ENCODE results near the gene ADGRL3. TPM values are rescaled to one million over a fixed set of nuclear protein-coding genes. Genes with fewer than 3 reads are reported as not detected.

The ADGRL3 gene
- total RNA-seq, 1 donor from 2014 or later: not detected

- intact Hi-C loops (cut with micrococcal nuclease): no loop called here
These were observed 77.9 kb downstream of the ADGRL3 start for GRCh38 chr4:61277785-61278760.

GRCh38 chr4:61292322-61292721, 92.2 kb downstream of the ADGRL3 start:
- intact Hi-C loops (cut with micrococcal nuclease): no loop called here

GRCh38 chr4:61293707-61294400, 93.7 kb downstream of the ADGRL3 start:
- intact Hi-C loops (cut with micrococcal nuclease): no loop called here

- intact Hi-C loops (cut with micrococcal nuclease): no loop called here
These were observed 94.8 kb downstream of the ADGRL3 start for GRCh38 chr4:61294936-61295335.

- intact Hi-C loops (cut with micrococcal nuclease): no loop called here
These were observed 96.0 kb downstream of the ADGRL3 start for GRCh38 chr4:61296144-61296543.

- intact Hi-C loops (cut with micrococcal nuclease): no loop called here
These were observed 98.1 kb downstream of the ADGRL3 start for GRCh38 chr4:61298178-61298740.

- intact Hi-C loops (cut with micrococcal nuclease): no loop called here
These were observed 99.2 kb downstream of the ADGRL3 start for GRCh38 chr4:61299316-61299715.

GRCh38 chr4:61300266-61300844, 100.2 kb downstream of the ADGRL3 start:
- intact Hi-C loops (cut with micrococcal nuclease): no loop called here

- intact Hi-C loops (cut with micrococcal nuclease): no loop called here
These were observed 101.1 kb downstream of the ADGRL3 start for GRCh38 chr4:61301271-61301670.

GRCh38 chr4:61308033-61308432, 107.9 kb downstream of the ADGRL3 start:
- intact Hi-C loops (cut with micrococcal nuclease): no loop called here

- intact Hi-C loops (cut with micrococcal nuclease): no loop called here
These were observed 109.5 kb downstream of the ADGRL3 start for GRCh38 chr4:61309616-61310015.

GRCh38 chr4:61312526-61312925, 112.4 kb downstream of the ADGRL3 start:
- intact Hi-C loops (cut with micrococcal nuclease): no loop called here

GRCh38 chr4:61318431-61318830, 118.3 kb downstream of the ADGRL3 start:
- intact Hi-C loops (cut with micrococcal nuclease): no loop called here

- intact Hi-C loops (cut with micrococcal nuclease): no loop called here
These were observed 119.0 kb downstream of the ADGRL3 start for GRCh38 chr4:61319156-61319555.

- intact Hi-C loops (cut with micrococcal nuclease): no loop called here
These were observed 120.0 kb downstream of the ADGRL3 start for GRCh38 chr4:61320154-61320553.

GRCh38 chr4:61320631-61321030, 120.5 kb downstream of the ADGRL3 start:
- intact Hi-C loops (cut with micrococcal nuclease): no loop called here

- intact Hi-C loops (cut with micrococcal nuclease): no loop called here
These were observed 132.6 kb downstream of the ADGRL3 start for GRCh38 chr4:61332693-61333092.

- intact Hi-C loops (cut with micrococcal nuclease): no loop called here
These were observed 133.4 kb downstream of the ADGRL3 start for GRCh38 chr4:61333490-61333889.

GRCh38 chr4:61335241-61335763, 135.2 kb downstream of the ADGRL3 start:
- intact Hi-C loops (cut with micrococcal nuclease): no loop called here

GRCh38 chr4:61336488-61336887, 136.4 kb downstream of the ADGRL3 start:
- intact Hi-C loops (cut with micrococcal nuclease): no loop called here

GRCh38 chr4:61336916-61337315, 136.8 kb downstream of the ADGRL3 start:
- intact Hi-C loops (cut with micrococcal nuclease): no loop called here

Data from T-helper 2 cell treated with Interferon-gamma antibody and Interleukin-4, amounts not matched to agents 100 ng/mL and 5 ng/mL, for 36 hours (primary cell).